Measurements from ENCODE around the gene TNS1.
"Not testable (repeated sequence)": the region's sequence is repeated elsewhere in the genome, so short reads cannot be mapped to it uniquely, and the experiment has no call there.

TNS1 gene

DNA sequence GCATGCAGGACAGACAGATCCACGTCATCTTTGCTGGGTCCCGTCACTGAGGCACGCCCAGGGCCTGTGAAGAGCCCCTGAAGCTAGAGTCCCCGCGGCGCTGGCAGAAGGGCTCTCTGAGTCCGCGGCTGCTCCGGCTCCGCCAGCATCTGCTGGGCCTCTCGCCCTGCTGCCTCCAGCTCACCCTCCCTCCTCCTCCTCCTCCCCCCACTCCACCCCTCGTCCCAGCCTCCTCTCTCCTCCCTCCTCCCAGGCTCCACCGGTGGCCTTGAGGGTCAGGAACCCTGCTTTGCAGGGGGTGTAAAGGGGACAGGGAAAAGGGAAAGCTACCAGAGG is at the start of gene TNS1:
TSS of gene TNS1 (minus strand) at position 151 of the 336 bp plus-strand sequence. CDS start at position 28, 123 bp downstream.
- no peak for DNase-seq (ENCODE audit: low read depth)

DNA sequence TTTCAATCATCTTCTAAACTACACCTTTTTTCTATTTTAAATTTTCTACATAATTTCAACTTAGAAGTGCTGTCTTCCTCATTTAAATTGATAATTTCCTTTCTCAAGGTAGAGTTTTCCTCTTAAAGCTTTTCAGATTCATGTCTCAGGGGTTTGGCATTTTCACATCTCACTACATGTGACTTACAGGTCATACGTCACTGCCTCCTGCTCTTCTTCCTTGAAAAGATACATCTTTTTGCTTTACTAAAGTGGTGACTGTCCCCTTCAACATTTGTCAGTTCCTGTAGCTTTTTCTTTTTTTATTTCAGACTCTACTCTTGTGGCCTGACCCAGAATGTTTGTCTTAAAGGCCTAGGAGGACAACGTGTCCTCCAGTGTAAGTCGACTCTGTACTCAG is 49.1 kb upstream of the TNS1 start:
- no peak for DNase-seq (ENCODE audit: low read depth)

DNA sequence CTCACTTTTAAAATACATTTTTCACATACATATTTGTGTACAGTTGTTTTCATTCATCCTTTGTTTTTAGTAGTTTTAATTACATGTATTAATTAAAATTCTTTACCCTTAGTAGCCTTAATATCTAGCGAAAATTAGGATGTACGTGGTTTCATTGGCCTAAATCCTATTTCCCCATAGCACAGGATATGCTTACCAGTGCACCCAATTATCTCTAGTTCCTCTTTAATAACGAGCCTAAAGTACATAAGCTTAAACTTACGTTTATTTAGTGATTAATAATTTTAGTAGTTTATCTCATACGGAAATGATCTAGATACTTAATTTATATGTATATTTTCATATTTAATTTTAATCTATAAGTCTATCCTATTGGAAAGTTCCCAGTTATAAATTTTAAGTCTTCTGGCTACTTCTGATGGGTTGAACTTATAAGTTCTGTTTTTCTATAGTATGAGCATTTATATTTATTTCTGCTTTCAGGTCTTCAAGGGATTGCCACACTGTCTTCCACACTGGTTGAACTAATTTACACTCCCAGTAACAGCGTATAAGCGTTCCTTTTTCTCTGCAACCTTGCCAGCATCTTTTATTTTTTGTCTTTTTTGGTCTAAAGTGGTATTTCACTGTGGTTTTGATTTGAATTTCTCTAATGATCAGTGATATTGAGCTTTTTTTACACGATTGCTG is 44.9 kb upstream of the TNS1 start:
- DNase-seq (ENCODE audit: low read depth), result no peak

DNA sequence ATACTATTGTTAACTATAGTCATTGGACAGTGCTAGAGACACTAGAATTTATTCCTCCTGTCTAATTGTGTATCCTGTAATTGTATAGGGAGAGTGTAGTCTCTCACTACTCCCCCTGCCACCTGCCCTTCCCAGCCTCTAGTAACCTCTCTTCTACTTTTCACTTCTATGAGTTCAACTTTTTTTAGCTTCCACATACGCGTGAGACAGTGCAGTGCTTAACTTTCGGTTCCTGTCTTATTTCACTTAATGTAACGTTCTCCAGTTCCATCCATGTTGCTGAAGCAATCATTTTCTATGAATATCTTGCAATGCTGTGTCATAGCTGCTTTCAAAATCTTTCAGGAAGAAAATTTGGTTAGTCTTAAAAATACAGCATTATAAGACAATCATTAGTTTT is 43.4 kb upstream of the TNS1 start:
- no peak for DNase-seq (ENCODE audit: low read depth)

DNA sequence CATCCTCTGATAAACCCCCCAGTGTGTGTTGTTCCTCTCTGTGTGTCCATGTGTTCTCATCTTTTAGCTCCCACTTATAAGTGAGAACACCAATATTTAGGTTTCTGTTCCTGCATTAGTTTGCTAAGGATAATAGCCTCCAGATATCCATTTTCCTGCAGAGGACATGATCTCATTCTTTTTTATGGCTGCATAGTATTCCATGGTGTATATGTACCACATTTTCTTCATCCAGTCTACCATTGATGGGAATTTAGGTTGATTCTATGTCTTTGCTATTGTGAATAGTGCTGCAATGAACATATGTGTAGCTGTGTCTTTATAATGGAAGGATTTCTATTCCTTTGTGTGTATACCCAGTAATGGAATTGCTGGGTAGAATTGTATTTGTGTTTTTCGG is 41.8 kb upstream of the TNS1 start:
- not testable (repeated sequence) for DNase-seq (ENCODE audit: low read depth)

DNA sequence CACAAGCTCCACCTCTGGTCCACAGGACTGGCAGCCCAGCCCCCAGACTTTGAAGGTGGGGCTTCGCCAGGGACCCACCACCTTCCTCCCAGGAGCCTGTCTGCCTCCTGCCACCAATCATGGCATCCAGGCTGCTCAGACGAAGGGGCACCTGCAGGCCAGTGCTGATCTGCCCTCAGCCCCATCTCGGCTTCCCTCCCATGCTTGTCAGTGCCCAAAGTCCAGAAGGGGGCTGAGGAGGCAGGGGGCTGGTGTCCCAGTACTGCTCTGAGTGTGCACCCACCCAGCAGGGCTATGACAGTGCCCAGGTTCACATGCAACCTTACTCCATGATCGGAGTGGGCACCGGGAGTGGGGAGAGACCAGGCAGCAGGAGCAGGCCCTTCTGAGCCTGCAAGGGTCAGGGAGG is 40.9 kb upstream of the TNS1 start:
- no peak for DNase-seq (ENCODE audit: low read depth)

DNA sequence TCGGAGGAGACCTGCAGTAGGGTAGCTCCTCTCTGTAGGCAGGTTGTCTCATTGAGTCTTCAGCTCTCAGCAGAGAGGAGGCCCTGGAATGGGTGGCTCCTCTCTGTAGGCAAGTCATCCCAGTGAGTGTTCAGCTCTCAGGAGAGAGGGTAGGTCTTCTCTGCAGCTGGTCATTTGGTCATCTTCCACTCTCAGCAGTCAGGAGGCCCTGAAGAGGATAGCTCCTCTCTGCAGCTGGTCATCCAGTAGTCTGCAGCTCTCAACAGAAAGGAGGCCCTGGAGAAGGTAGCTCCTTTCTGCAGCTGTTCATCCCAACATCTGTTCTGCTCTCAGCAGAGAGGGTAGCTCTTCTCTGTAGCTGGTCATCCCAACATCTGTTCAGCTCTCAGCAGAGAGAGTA is 40.3 kb upstream of the TNS1 start:
- DNase-seq (ENCODE audit: low read depth), result no peak

DNA sequence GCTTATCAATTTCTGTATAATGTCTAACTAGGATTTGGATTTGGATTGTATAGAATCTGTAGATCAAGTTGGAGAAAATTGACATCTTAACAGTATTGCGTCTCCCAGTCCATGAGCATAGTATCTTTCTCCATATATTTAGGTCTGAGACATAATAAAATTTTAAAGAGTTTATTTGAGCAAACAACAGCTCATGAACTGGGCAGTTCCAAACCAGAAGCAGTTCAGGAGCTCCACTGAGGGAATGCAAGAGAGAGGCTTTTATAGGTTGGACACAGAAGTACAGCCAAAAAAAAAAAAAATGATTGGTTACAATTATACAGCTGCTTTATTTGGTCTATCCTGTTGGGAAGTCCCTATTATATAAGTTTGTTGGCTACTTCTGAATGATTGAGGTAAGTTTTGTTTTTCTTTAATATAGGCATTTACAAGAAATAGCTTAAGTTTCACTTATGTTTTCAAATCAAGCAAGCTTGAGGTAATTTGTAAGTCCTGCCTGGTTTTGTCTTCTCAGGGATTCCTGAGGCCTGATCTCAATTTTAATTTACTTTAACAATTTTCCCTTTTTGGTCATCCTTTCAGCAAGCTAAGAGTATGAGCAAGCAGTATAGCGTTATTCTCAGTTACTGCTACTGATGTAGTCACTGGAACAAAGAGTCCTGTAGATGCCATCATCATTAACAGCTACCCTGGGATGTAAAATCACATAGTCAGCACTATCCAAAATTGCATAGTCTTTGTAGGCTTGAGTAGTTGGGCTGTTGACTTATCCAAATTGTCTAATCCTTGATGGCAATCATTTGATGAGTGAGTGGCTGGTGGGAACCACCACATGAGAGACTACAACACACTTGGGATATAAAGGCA is 38.7 kb upstream of the TNS1 start:
- DNase-seq (ENCODE audit: low read depth), result no peak

DNA sequence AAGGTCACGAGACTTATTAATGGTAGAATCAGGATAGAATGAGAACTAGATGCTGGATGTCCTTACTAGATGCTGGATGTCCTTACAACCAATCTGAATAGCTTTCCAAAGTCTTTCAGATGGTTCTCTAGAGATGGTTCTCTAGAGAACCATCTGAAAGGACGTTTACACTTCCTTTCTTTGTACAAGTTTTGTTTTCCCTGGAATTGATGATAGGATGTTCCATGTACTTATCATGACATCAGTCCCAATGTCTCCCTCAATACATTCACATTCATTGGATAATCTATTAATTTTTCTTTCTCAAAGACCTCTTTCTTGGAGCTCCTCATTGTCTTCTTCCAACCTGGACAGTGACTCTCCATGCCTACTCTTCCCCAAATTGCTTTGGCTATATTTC is 38.1 kb upstream of the TNS1 start:
- DNase-seq (ENCODE audit: low read depth), result no peak

DNA sequence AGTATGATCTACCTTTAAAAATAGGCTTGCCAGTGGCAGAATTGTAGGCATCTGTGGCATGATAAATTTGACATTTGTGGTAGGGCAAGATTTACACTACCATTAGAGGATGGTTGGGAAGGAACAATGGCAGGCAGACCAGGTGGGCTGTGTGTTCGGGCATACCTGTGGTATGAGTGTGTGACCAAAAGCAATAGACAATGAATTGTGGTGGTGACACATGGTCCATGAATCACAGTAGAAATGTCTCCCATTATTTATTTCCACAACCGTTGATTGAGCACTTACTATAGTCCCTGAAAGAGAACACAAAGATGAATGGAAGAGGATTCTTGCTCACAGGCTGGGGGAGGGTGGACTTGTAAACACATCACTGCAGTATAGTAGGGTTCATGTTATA is 36.4 kb upstream of the TNS1 start:
- DNase-seq (ENCODE audit: low read depth), result no peak

DNA sequence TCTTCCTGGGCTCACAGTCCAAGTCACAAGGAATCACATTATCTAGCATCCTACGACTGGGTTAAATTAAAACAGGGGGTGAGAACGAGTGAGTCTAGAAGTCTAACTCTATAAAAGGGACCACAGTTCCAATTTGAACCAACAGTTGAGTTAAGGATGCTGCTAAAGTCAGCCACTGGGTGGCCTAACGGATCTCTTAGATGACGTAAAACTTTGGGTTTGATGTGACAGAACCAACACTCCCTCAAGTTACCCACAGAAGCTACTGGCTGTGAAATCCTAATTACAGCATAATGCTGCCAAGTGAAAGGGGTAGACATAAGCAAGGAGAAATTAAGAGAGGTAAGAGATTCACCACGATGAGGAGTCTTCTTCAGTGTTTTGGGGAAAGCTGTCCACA is 33.6 kb upstream of the TNS1 start:
- no peak for DNase-seq (ENCODE audit: low read depth)

DNA sequence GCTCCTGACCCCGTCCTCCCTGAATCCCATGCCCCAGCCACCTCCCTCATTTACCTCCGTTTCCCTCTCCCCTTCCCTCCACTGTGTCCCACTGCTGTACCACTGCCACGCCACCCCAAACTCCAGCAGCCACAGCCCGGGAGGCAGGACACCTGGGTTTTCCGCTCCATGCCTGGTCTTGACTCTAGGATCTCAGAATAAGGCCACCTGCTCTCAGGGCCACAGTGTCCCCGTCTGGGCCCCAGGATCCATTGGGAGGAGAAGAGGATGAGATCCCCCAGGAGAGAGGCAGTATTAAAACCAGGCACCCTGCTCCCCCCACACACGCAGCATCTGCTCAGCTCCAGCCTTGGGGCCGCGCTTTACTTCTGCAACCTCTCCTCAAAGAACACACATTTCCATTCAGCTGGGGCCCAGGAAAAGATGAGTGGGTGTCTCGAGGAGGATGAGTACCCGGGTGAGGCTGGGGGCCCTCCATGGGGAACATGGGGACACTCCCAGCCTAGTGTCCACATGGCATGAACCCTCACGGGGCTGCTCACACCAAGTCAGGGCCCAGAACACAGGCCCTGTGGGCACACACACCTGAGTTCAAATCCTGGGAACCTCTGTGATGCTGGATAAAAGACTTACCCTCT is 32.8 kb upstream of the TNS1 start:
- no peak for DNase-seq (ENCODE audit: low read depth)

DNA sequence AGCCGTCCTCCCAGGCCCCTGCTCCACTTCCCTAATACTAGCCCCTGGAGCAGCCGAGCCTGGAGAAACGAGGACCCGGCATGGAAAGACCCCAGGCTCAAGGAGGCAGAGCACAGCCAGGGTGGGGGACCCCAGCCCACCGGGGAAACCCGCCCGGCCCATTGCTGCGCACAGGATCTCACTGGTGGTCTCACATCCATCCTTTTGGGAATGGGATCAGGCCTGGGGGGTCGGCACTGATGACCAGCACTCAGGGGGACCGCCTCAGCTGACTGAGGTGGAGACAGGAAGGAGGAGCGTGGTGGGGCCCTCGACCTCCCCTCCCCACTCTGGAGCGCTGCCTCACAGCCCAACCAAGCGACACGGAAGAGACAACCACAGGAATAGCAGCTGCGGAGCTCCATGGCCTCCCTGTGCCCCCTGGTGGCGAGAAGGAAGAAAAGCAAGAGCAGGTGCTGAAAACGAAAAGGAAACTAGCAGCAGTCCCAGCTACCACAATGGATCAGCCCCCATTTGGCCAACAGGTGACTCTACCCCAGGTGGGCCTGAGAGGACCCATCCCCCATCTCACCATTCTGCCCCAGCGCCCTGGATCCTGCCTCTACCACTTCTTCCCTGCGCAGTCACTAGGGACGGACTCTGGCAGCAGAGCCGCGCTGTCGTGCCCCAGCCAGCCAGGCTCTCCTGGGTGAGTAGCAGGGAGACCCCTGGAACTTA is 31.9 kb upstream of the TNS1 start:
- DNase-seq (ENCODE audit: low read depth), result peak; percentile 36

DNA sequence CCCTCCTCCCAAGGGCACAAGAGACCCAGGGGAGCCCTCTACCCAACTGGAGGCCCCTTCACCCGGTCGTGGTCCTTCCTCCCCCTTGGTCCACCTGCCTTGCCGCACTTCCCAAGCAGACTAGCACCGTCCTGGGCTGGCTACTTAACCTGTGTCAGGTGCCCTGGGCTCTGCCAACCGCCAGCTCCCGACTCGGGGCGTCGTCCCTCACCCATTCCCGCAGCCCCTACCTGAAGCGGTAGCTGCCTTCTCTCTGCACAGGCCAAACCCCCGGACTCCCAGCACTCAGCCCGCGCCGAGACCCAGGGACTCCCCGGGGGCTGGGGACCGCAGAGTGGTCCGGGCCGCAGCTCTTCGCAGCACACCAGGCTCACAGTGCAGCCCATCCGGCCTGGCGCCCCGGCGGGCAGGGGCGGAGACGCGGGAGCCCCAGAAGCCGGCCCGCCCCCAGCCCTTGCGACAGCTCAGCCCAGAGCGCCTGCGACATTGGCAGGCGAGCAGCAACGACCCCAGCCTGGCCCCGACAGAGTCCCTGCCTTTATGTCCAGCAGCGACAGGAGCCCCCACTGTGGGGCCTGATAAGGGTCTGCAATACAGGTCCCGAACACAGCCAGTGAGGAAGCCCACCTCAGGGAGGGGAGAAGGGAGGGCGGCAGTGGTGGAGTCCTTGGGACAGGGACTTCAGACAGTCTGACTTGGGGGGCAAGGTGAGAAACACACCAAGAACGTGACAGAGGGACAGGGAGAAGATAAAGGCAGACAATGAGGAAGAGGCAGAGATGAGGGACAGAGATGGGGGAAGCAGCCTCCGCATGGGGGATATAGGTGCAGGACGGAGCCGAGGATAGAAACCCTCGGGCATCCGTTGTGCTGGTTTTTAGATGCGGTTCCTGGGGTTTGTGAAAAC is 31.0 kb upstream of the TNS1 start:
- no peak for DNase-seq (ENCODE audit: low read depth)

DNA sequence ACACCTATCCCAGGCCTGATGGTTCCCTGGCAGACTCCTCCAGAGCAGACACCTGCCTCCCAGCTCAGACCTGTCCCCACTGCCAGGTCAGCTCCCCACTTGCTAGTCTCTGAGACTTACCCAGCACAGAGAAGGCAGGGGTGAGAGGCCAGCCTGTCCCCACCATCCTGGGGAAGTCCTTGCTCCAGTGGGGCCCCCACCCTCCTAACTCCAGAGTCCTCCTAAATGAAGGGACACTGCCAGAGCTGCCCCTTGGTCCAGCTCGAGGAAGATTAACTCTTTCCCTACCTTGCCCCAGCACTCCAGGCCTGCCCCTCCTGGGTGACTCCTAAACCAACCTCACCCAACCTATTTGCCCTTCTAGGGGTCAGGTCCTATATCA is 30.4 kb upstream of the TNS1 start:
- no peak for DNase-seq (ENCODE audit: low read depth)

DNA sequence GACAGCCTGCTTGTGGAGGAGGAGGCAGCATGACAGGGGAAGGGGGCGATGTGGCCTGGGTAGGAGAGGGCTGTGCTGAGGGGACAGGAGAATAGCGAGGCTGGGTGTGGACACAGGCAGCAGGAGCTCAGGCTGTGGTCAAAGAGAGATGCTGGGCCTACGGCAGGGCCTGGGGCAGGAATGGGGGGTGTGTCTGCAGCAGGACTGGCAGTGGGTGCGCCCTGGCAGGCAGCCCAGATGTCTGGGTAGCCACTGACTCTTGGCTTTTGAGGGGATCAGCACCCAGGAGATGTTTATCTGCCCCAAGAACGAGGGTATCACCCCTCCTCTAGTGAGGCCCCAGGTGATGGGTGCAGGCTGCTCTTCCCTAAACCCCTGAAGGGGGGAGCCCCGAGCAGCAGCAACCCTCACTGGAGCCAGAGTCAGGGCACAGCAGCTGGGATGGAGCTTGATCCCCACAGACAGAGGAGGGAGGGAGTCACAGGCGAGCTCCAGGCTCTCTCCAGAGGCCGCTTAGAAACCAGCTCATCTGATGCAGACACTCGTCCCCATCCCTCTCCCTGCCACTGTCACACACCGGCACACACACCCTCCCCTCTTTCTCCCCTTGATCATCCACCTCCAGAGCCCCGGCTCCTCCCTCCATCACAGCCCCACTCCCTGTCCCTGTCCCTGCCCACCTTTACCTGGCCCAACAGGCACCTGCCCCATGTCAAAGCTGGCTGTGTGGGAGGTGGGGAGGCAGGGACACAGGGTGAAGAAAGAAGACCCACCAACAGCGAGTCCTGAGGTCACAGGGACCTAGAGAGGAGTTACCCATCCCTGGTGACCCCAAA is 29.8 kb upstream of the TNS1 start:
- no peak for DNase-seq (ENCODE audit: low read depth)

DNA sequence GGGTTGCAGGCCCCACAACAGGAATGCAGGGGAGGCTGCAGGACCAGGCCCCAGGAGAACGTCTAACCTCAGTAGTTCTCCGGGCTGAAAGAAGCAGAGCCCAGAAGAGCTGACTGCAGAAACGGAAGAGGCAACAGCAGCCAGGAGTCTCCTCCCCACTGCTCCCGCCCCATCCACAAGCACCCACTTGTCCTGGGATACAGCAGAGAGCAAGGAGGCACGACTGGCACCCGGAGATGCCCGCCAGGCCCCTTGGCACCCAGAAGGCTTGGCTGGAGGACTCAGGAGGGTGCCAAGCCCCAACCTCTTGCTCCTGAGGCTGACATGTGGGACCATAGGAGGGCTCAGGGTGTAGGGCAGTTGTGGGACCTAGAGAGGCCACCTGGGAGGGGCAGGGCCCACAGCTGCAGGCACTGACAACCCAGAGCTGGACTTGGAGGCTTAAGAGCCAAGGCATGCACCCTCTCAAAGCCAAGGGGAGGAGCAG is 29.0 kb upstream of the TNS1 start:
- no peak for DNase-seq (ENCODE audit: low read depth)

DNA sequence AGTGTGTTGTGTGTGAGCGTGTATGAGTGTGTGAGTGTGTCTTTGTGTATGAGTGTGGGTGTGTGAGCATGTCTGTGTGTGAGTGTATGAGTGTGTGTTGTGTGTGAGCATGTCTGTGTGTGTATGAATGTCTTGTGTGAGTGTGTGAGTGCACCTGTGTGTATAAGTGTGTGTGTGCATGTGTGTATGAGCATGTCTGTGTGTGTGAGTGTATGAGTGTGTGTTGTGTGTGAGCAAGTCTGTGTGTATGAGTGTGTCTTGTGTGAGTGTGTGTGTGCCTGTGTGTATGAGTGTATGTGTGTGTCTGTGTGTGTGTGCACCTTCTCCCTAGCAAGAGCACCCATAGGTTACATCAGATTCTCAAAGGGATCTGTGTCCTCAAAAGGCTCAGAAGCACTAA is 28.5 kb upstream of the TNS1 start:
- no peak for DNase-seq (ENCODE audit: low read depth)

DNA sequence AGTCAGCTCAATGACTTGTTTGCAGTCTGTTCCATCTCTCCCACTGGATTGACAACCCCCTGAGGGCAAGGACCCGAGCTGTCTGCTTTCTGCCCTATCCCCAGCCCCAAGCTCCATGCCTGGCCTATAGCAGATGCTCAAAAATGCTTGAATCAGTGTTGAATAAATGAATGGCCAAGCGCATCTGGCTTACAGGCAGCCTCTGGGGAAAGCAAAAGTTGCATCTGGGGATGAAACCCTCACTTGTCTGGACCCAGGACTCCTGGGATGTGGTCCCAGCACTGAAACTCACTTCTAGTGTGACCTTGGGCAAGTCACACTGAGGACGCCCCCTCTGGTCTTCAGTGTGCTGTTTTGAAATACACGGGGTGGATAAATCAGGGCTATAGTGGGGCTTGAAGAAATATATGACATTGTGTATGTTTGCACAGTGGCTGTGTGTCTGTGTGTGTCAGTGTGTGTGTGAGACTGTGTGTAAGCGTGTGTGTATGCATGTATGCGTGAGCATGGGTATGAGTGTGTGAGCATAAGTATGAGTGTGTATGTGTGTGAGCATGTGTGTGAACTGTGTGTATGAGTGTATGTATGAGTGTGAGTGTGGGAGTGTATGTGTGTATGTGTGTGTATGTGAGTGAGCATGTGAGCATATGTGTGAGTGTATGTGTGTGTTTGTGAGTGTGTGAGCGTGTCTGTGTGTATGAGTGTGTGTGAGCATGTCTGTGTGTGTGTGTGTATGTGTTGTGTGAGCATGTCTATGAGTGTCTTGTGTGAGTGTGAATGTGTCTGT is 27.8 kb upstream of the TNS1 start:
- DNase-seq (ENCODE audit: low read depth), result no peak
